Ascending aorta (tissue), 2 donors: ENCODE data around the gene MED8. TPM values are rescaled to one million over a fixed set of nuclear protein-coding genes. Genes with fewer than 3 reads are reported as not detected.

Experiments
- DNase-seq, 2 donors: peaks; one replicate each; pipeline ENCODE4 v3.0.0-alpha.2; 2019; ENCODE audit warnings: low spot score in 2 of 2
- H3K27ac ChIP-seq, 2 donors: fragments of 200-600 bp; sonication (generic); one replicate each; pipeline ENCODE4 v1.5.1; 2016 to 2017; ENCODE audit warnings: mild to moderate bottlenecking in 1 of 2
- H3K27me3 ChIP-seq: fragments of 200-600 bp; sonication (generic); one replicate; pipeline ENCODE4 v1.5.1; 2017
- H3K36me3 ChIP-seq, 2 donors: fragments of 200-600 bp; sonication (generic); one replicate each; pipeline ENCODE4 v1.5.1; 2016
- H3K4me1 ChIP-seq, 2 donors: fragments of 200-600 bp; sonication (generic); one replicate each; pipeline ENCODE4 v1.5.1; 2016 to 2017; ENCODE audit warnings: mild to moderate bottlenecking in 1 of 2
- H3K4me3 ChIP-seq, 2 donors: fragments of 200-600 bp; sonication (generic); one replicate each; pipeline ENCODE4 v1.5.1; 2016 to 2017; ENCODE audit warnings: mild to moderate bottlenecking in 1 of 2
- H3K9me3 ChIP-seq, 2 donors: fragments of 200-600 bp; sonication (generic); one replicate each; pipeline ENCODE4 v1.5.1; 2016
- CTCF ChIP-seq, 3 experiments: fragments of 200-600 bp in 2 of 3; fragments of 450-650 bp in 1 of 3; sonication (generic) in 2 of 3; IDR thresholded peaks; one replicate each; pipeline ENCODE4 v1.5.1; 2016 to 2019; ENCODE audit warnings: antibody characterized with exemption in 3 of 3, mild to moderate bottlenecking in 1 of 3, moderate library complexity in 1 of 3
- intact Hi-C: fragments of 100-400 bp; cut with DNase I; formaldehyde crosslinking; loops from one replicate; pipeline ENCODE4 v1.15.1; 2023
- total RNA-seq: library from RNA; depleted of rRNA; stranded (reverse); fragments of >200 nt; gene quantifications from one replicate; pipeline ENCODE4 v1.1.0, GENCODE V29; 2016

MED8 gene
- total RNA-seq, 1 donor from 2014 or later: 15.3 TPM

- Histone ChIP-seq H3K27ac (no peak overlapping the region), H3K36me3 (peaks cover 34 to 72% of the 10 kb centered on the region in 2 donors), H3K27me3 (no peaks in the 10 kb centered on the region), H3K4me1 (no peaks in the 10 kb centered on the region), H3K9me3 (no peaks in the 10 kb centered on the region), H3K4me3 (no peak overlapping the region)
- intact Hi-C loops: no loop called here
- no peak for TF ChIP-seq CTCF (IDR thresholded peaks at IDR 0.05)
- DNase-seq: peak in 1 of 2 donors; percentile 43
Observed at GRCh38 chr1:43437031-43437973, 47.7 kb upstream of the MED8 start.

- H3K4me1 ChIP-seq: no peaks in the 10 kb centered on the region
- no peaks in the 10 kb centered on the region for H3K27me3 ChIP-seq
- H3K4me3 ChIP-seq: no peak overlapping the region
- DNase-seq: peak in 1 of 2 donors; percentile 41
- H3K9me3 ChIP-seq: no peaks in the 10 kb centered on the region
- H3K36me3 ChIP-seq: peaks cover 35 to 72% of the 10 kb centered on the region in 2 donors
- peak overlapping the region; percentile 60 to 70 for H3K27ac ChIP-seq
- TF ChIP-seq CTCF (IDR thresholded peaks at IDR 0.05): no peak
- intact Hi-C loops: no loop called here
Observed at GRCh38 chr1:43436371-43436770, 46.8 kb upstream of the MED8 start.

- H3K27me3 ChIP-seq: no peaks in the 10 kb centered on the region
- H3K4me1 ChIP-seq: no peaks in the 10 kb centered on the region
- intact Hi-C loops: no loop called here
- peak in 1 of 2 donors; percentile 75 for DNase-seq
- H3K36me3 ChIP-seq: peaks cover 44 to 72% of the 10 kb centered on the region in 2 donors
- H3K9me3 ChIP-seq: no peaks in the 10 kb centered on the region
- H3K27ac ChIP-seq: peak overlapping the region; percentile 60 to 70
- no peak for TF ChIP-seq CTCF (IDR thresholded peaks at IDR 0.05)
- H3K4me3 ChIP-seq: no peak overlapping the region
Observed at GRCh38 chr1:43435146-43436145, 45.8 kb upstream of the MED8 start.

- intact Hi-C loops: no loop called here
- H3K27me3 ChIP-seq: no peaks in the 10 kb centered on the region
- no peak overlapping the region for H3K27ac ChIP-seq
- peaks cover 53 to 72% of the 10 kb centered on the region in 2 donors for H3K36me3 ChIP-seq
- no peak overlapping the region for H3K4me3 ChIP-seq
- no peak for TF ChIP-seq CTCF (IDR thresholded peaks at IDR 0.05)
- DNase-seq: peak in 1 of 2 donors; percentile 47
- no peaks in the 10 kb centered on the region for H3K4me1 ChIP-seq
- no peaks in the 10 kb centered on the region for H3K9me3 ChIP-seq
Observed at GRCh38 chr1:43434256-43434655, 44.7 kb upstream of the MED8 start.

GRCh38 chr1:43432907-43433306 lies 43.3 kb upstream of the MED8 start:
- Histone ChIP-seq H3K36me3 (peaks cover 56 to 73% of the 10 kb centered on the region in 2 donors), H3K4me1 (no peaks in the 10 kb centered on the region), H3K27ac (no peak overlapping the region), H3K27me3 (no peaks in the 10 kb centered on the region), H3K9me3 (no peaks in the 10 kb centered on the region), H3K4me3 (no peak overlapping the region)
- peak in 1 of 2 donors; percentile 60 for DNase-seq
- intact Hi-C loops: no loop called here
- TF ChIP-seq CTCF (IDR thresholded peaks at IDR 0.05): no peak
